T-helper 9 cell (primary cell): ENCODE measurements around the gene TCP11X2.
"Not testable (repeated sequence)": the region's sequence is repeated elsewhere in the genome, so short reads cannot be mapped to it uniquely, and the experiment has no call there.

ENCODE experiments used
- DNase-seq: peaks from one replicate; pipeline ENCODE4 v3.0.0-alpha.2; 2020
- total RNA-seq, 2 donors: gene quantifications; one replicate each; lab custom pipeline; 2026; lab: John Stamatoyannopoulos, UW

Gene TCP11X2
- total RNA-seq = 0 reads per million in 2 donors

GRCh38 chrX:102471762-102472220, at the start of gene TCP11X2:
Gene TCP11X2, minus strand, starts transcription at chrX:102471812.
- not testable (repeated sequence) for DNase-seq

GRCh38 chrX:102517326-102517725, 45.7 kb upstream of the TCP11X2 start:
- no peak for DNase-seq

GRCh38 chrX:102515975-102516941, 44.6 kb upstream of the TCP11X2 start, which contains the start of gene TMSB15A:
Gene TMSB15A, minus strand, starts transcription at chrX:102516739.
- peak; percentile 28 for DNase-seq

- no peak for DNase-seq
Measured at GRCh38 chrX:102514536-102514935, 42.9 kb upstream of the TCP11X2 start.

GRCh38 chrX:102498732-102499131, 27.1 kb upstream of the TCP11X2 start:
- no peak for DNase-seq

GRCh38 chrX:102491766-102492165, 20.2 kb upstream of the TCP11X2 start:
- no peak for DNase-seq

- not testable (repeated sequence) for DNase-seq
Measured at GRCh38 chrX:102478765-102479164, 7.2 kb upstream of the TCP11X2 start.

GRCh38 chrX:102470215-102470614, 1.4 kb downstream of the TCP11X2 start:
- DNase-seq = not testable (repeated sequence)

GRCh38 chrX:102458615-102459014, 13.0 kb downstream of the TCP11X2 start:
- DNase-seq = not testable (repeated sequence)

- DNase-seq = not testable (repeated sequence)
Measured at GRCh38 chrX:102439908-102440307, 31.7 kb downstream of the TCP11X2 start, which contains the start of gene NXF2B. Gene NXF2B, minus strand, starts transcription at chrX:102440008. Its CDS starts 59,972 bp downstream, at chrX:102380036.

- DNase-seq = not testable (repeated sequence)
Measured at GRCh38 chrX:102414493-102414892, 57.1 kb downstream of the TCP11X2 start.
